ENCODE measurements around the gene LSM4.
"Not testable (repeated sequence)": the region's sequence is repeated elsewhere in the genome, so short reads cannot be mapped to it uniquely, and the experiment has no call there.

Gene LSM4

GRCh38 chr19:18330868-18331267, 8.0 kb upstream of the LSM4 start:
- DNase-seq (ENCODE audit: low read depth): no peak
- no peak overlapping the region for H3K4me3 ChIP-seq (ENCODE audit: low read length)

DNA sequence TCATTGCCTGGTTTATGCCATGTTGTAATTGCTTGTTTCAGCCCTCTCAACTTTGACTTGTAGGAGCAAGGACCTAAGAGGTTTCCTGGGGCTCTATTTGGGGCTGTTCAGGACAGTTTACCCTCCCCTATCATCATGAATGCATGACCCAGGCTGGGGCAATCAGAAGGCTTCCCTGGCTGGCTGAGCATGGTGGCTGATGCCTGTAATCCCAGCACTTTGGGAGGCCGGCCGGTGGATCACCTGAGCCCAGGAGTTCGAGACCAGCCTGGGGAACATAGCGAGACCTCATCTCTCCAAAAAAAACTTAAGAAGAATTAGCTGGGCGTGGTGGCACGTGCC, 6.1 kb upstream of the LSM4 start:
- peak overlapping the region; percentile 47 for H3K4me3 ChIP-seq (ENCODE audit: low read length)
- DNase-seq (ENCODE audit: low read depth): no peak
- TF ChIP-seq CTCF (IDR thresholded peaks at IDR 0.05; ENCODE audit: insufficient read depth, low read depth, low read length, missing control alignments): no peak

More at GRCh38 chr19:18330868-18331267, 8.0 kb upstream of the LSM4 start:
- TF ChIP-seq CTCF (IDR thresholded peaks at IDR 0.05; ENCODE audit: insufficient read depth, low read depth, low read length, missing control alignments): no peak

GRCh38 chr19:18328340-18329034, 5.6 kb upstream of the LSM4 start:
- peak overlapping the region; percentile 47 for H3K4me3 ChIP-seq (ENCODE audit: low read length)
- peak; percentile 97 for TF ChIP-seq CTCF (IDR thresholded peaks at IDR 0.05; ENCODE audit: insufficient read depth, low read depth, low read length, missing control alignments)
- DNase-seq (ENCODE audit: low read depth): peak; percentile 97

GRCh38 chr19:18326772-18327171, 3.9 kb upstream of the LSM4 start:
- TF ChIP-seq CTCF (IDR thresholded peaks at IDR 0.05; ENCODE audit: insufficient read depth, low read depth, low read length, missing control alignments): no peak
- no peak overlapping the region for H3K4me3 ChIP-seq (ENCODE audit: low read length)
- DNase-seq (ENCODE audit: low read depth): no peak

DNA sequence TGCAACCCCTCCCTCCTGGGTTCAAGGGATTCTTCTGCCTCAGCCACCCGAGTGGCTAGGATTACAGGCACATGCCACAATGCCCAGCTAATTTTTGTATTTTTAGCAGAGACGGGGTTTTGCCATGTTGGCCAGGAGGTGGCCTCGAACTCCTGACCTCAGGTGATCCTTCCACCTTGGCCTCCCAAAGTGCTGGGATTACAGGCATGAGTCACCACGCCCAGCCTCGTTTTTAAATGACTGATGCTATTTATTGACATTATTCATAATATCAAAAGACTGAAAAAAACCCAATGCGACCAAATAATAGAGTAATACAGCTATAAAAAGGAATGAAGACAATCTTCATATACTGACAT, 1.5 kb upstream of the LSM4 start:
- H3K4me3 ChIP-seq (ENCODE audit: low read length); DNase-seq (ENCODE audit: low read depth): not testable (repeated sequence)

DNA sequence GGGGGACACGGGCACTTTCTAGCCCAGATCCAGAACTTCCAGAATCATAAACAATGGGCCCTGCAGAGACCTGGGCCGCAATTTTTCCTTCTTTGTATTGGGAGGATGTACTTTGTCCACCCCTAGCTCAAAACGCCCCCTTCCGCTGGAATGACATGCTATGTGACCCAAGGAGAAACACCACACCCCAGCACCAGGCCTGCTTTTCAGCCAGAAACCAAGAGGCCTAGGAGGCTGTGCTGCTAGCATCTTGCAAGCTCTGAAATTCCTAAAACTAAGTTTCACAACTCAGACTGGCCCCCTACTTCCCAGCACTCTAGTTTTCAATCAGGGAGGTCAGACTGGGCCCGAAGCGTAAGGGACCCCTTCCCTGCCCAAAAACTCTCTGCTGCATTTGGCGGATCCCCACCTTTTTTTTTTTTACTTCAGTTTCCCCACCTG, 538 bp downstream of the LSM4 start:
- DNase-seq (ENCODE audit: low read depth): peak; percentile 44
- peak overlapping the region; percentile 78 for H3K4me3 ChIP-seq (ENCODE audit: low read length)
- TF ChIP-seq CTCF (IDR thresholded peaks at IDR 0.05; ENCODE audit: insufficient read depth, low read depth, low read length, missing control alignments): peak; percentile 18

DNA sequence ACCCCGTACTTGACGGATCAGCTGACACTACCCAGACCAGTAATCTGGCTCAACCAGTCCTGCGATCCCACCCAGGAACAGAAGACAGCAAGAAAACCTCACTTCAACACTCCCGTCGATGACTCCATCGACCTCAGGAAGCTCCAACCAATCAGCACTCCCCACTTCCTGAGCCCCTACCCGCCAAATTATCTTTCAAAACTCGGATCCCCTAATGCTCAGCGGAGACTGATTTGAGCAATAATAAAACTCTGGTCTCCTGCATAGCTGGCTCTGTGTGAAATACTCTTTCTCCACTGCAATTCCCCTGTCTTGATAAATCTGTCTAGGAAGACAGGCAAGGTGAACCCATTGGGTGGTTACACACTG, 1.2 kb downstream of the LSM4 start:
- H3K4me3 ChIP-seq (ENCODE audit: low read length): peak overlapping the region; percentile 78
- no peak for TF ChIP-seq CTCF (IDR thresholded peaks at IDR 0.05; ENCODE audit: insufficient read depth, low read depth, low read length, missing control alignments)
- DNase-seq (ENCODE audit: low read depth): no peak

Measured in epithelial cell of esophagus (primary cell).